Neural cell (in vitro differentiated cells): ENCODE data around the gene CFAP61. TPM values are rescaled to one million over a fixed set of nuclear protein-coding genes. Genes with fewer than 3 reads are reported as not detected.

ENCODE experiments used
- H2AFZ ChIP-seq: fragments of 200-600, 300-800 bp; sonication (generic), shearing (Covaris generic); 2 replicates; pipeline ENCODE4 v1.6.0; 2014; ENCODE audit warnings: low read depth, mild to moderate bottlenecking, antibody characterized with exemption, low read length, moderate library complexity
- H3F3A ChIP-seq: fragments of 200-600 bp; shearing (Covaris generic); 2 replicates; pipeline ENCODE4 v1.6.1; 2016; ENCODE audit warnings: mild to moderate bottlenecking, moderate library complexity, mixed read lengths, antibody characterized with exemption, low read length; ENCODE audit not compliant: insufficient read depth, poor library complexity, severe bottlenecking
- H3K27ac ChIP-seq: fragments of 200-600, 300-800 bp; sonication (generic), shearing (Covaris generic); 2 replicates; pipeline ENCODE4 v1.5.1; 2014; ENCODE audit warnings: mild to moderate bottlenecking, low read length, moderate library complexity
- H3K27me3 ChIP-seq: fragments of 300-800, 200-600 bp; sonication (generic), shearing (Covaris generic); 2 replicates; pipeline ENCODE4 v1.6.0; 2014; ENCODE audit warnings: mild to moderate bottlenecking, low read depth, low read length, moderate library complexity; ENCODE audit not compliant: insufficient read depth
- H3K36me3 ChIP-seq: fragments of 300-800, 200-600 bp; sonication (generic), shearing (Covaris generic); 2 replicates; pipeline ENCODE4 v1.5.1; 2014; ENCODE audit warnings: mild to moderate bottlenecking, antibody characterized with exemption, low read length, moderate library complexity; ENCODE audit not compliant: insufficient read depth
- H3K4me2 ChIP-seq: fragments of 300-800, 200-600 bp; sonication (generic), shearing (Covaris generic); 2 replicates; pipeline ENCODE4 v1.6.0; 2014; ENCODE audit warnings: mild to moderate bottlenecking, low read length
- H3K4me3 ChIP-seq: fragments of 300-800, 200-600 bp; sonication (generic), shearing (Covaris generic); 2 replicates; pipeline ENCODE4 v1.5.1; 2014; ENCODE audit warnings: mild to moderate bottlenecking, low read length, moderate library complexity
- H3K79me2 ChIP-seq: fragments of 200-600 bp; shearing (Covaris generic); replicated peaks from 2 replicates; pipeline ENCODE4 v1.6.0; 2014; ENCODE audit warnings: mild to moderate bottlenecking, low read length, moderate library complexity; ENCODE audit not compliant: insufficient read depth
- H3K9ac ChIP-seq: fragments of 300-800, 200-600 bp; sonication (generic), shearing (Covaris generic); 2 replicates; pipeline ENCODE4 v1.6.1; 2016; ENCODE audit warnings: mild to moderate bottlenecking, low read length, mixed read lengths
- H3K9me2 ChIP-seq: fragments of 200-600 bp; shearing (Covaris generic); 2 replicates; pipeline ENCODE4 v1.6.1; 2016; ENCODE audit warnings: mild to moderate bottlenecking, low read length, mixed read lengths; ENCODE audit not compliant: insufficient read depth
- H3K9me3 ChIP-seq: fragments of 200-600, 300-800 bp; sonication (generic), shearing (Covaris generic); 2 replicates; pipeline ENCODE4 v1.6.1; 2016; ENCODE audit warnings: mild to moderate bottlenecking, mixed run types, low read length, moderate library complexity, mixed read lengths
- H4K20me1 ChIP-seq: fragments of 200-600 bp; shearing (Covaris generic); 2 replicates; pipeline ENCODE4 v1.6.1; 2016; ENCODE audit warnings: mild to moderate bottlenecking, mixed run types; ENCODE audit not compliant: insufficient read depth
- CTCF ChIP-seq: fragments of 450-650 bp; IDR thresholded peaks from 2 replicates; pipeline ENCODE4 v1.5.1; 2014; ENCODE audit warnings: antibody characterized with exemption, mild to moderate bottlenecking, moderate library complexity; ENCODE audit not compliant: poor library complexity, severe bottlenecking
- EP300 ChIP-seq: fragments of 450-650 bp; conservative IDR thresholded peaks from 2 replicates; pipeline ENCODE4 v1.6.1; 2014; ENCODE audit warnings: antibody characterized with exemption, mild to moderate bottlenecking, moderate library complexity; ENCODE audit not compliant: poor library complexity, severe bottlenecking
- EZH2 ChIP-seq: fragments of 200-600, 300-800 bp; shearing (Covaris generic), sonication (generic); IDR thresholded peaks from 2 replicates; pipeline ENCODE4 v1.6.1; 2014; ENCODE audit warnings: antibody characterized with exemption, low read length, borderline replicate concordance, mild to moderate bottlenecking; ENCODE audit not compliant: insufficient read depth, poor library complexity, severe bottlenecking
- MXI1 ChIP-seq: fragments of 450-650 bp; conservative IDR thresholded peaks from 2 replicates; pipeline ENCODE4 v1.6.1; 2014; ENCODE audit warnings: antibody characterized with exemption, mild to moderate bottlenecking; ENCODE audit not compliant: poor library complexity, severe bottlenecking
- POLR2AphosphoS5 ChIP-seq: IDR thresholded peaks from 2 replicates; pipeline ENCODE4 v1.6.1; 2012
- RAD21 ChIP-seq: fragments of 450-650 bp; conservative IDR thresholded peaks from 2 replicates; pipeline ENCODE4 v1.6.1; 2014; ENCODE audit warnings: antibody characterized with exemption, mild to moderate bottlenecking, moderate library complexity
- REST ChIP-seq: IDR thresholded peaks from 2 replicates; pipeline ENCODE4 v1.6.1; 2012; ENCODE audit warnings: borderline replicate concordance
- SMC3 ChIP-seq: fragments of 450-650 bp; conservative IDR thresholded peaks from 2 replicates; pipeline ENCODE4 v1.6.1; 2014; ENCODE audit warnings: antibody characterized with exemption, mild to moderate bottlenecking, moderate library complexity; ENCODE audit not compliant: poor library complexity
- TAF1 ChIP-seq: IDR thresholded peaks from 2 replicates; pipeline ENCODE4 v1.6.1; 2012; ENCODE audit warnings: low read depth
- polyA plus RNA-seq: library from polyadenylated mRNA; depleted of rRNA; stranded (reverse); fragments of >200 nt; gene quantifications from 2 replicates; pipeline ENCODE4 v1.2.3, GENCODE V29; 2014

CFAP61 gene
- polyA plus RNA-seq, 1 donor from 2014 or later, result 0.42 TPM

GRCh38 chr20:20259533-20259932 lies 207.2 kb downstream of the CFAP61 start:
- Histone ChIP-seq H3K27ac (no peak overlapping the region), H3K9ac (no peak overlapping the region), H3K9me2 (no peaks in the 10 kb centered on the region)

GRCh38 chr20:20261159-20261558 lies 208.8 kb downstream of the CFAP61 start:
- no peak overlapping the region for H3K9ac ChIP-seq

More at GRCh38 chr20:20259533-20259932, 207.2 kb downstream of the CFAP61 start:
- H4K20me1 ChIP-seq, result no peaks in the 10 kb centered on the region
- no peak for TF ChIP-seq CTCF
- TF ChIP-seq EZH2, result no peak
- TF ChIP-seq REST, result no peak
- TF ChIP-seq MXI1, result no peak
- no peak for TF ChIP-seq SMC3
- TF ChIP-seq EP300, result no peak
- no peak for TF ChIP-seq TAF1
- no peak for TF ChIP-seq POLR2AphosphoS5
- no peak for TF ChIP-seq RAD21
- H3K4me2 ChIP-seq, result no peak overlapping the region
- H3F3A ChIP-seq, result no peaks in the 10 kb centered on the region
- no peaks in the 10 kb centered on the region for H3K36me3 ChIP-seq
- no peaks in the 10 kb centered on the region for H3K9me3 ChIP-seq
- no peaks in the 10 kb centered on the region for H3K27me3 ChIP-seq
- no peaks in the 10 kb centered on the region for H3K79me2 ChIP-seq
- no peak overlapping the region for H2AFZ ChIP-seq
- no peak overlapping the region for H3K4me3 ChIP-seq

More at GRCh38 chr20:20261159-20261558, 208.8 kb downstream of the CFAP61 start:
- no peak overlapping the region for H3K4me3 ChIP-seq
- no peak overlapping the region for H3K27ac ChIP-seq
- no peaks in the 10 kb centered on the region for H3K27me3 ChIP-seq
- H3F3A ChIP-seq, result no peaks in the 10 kb centered on the region
- no peaks in the 10 kb centered on the region for H3K9me2 ChIP-seq
- no peaks in the 10 kb centered on the region for H3K79me2 ChIP-seq
- TF ChIP-seq POLR2AphosphoS5, result no peak
- no peak for TF ChIP-seq SMC3
- no peak for TF ChIP-seq REST
- no peak for TF ChIP-seq RAD21
- no peak for TF ChIP-seq EZH2
- H3K9me3 ChIP-seq, result no peaks in the 10 kb centered on the region
- H4K20me1 ChIP-seq, result no peaks in the 10 kb centered on the region
- H3K4me2 ChIP-seq, result no peak overlapping the region
- H3K36me3 ChIP-seq, result no peaks in the 10 kb centered on the region
- no peak overlapping the region for H2AFZ ChIP-seq
